Type B pancreatic cell (in vitro differentiated cells): ENCODE data around the gene LRP4. TPM values are rescaled to one million over a fixed set of nuclear protein-coding genes. Genes with fewer than 3 reads are reported as not detected.

Experiments
- DNase-seq: peaks from one replicate; pipeline ENCODE4 v3.0.0; 2021; ENCODE audit warnings: mixed read lengths; ENCODE audit not compliant: unreplicated experiment; ENCODE audit errors: extremely low spot score
- H3K27ac Mint-ChIP-seq: 2 replicates; pipeline ENCODE4 v1.8.0; 2021; ENCODE audit warnings: mild to moderate bottlenecking, mixed read lengths
- H3K27me3 Mint-ChIP-seq: 2 replicates; pipeline ENCODE4 v1.8.0; 2021; ENCODE audit warnings: mixed read lengths
- H3K36me3 Mint-ChIP-seq: 2 replicates; pipeline ENCODE4 v1.8.0; 2021; ENCODE audit warnings: mixed read lengths
- H3K4me1 Mint-ChIP-seq: one replicate; pipeline ENCODE4 v1.8.0; 2021; ENCODE audit warnings: mixed read lengths; ENCODE audit not compliant: unreplicated experiment
- H3K4me3 Mint-ChIP-seq: 2 replicates; pipeline ENCODE4 v1.8.0; 2021; ENCODE audit warnings: mild to moderate bottlenecking, mixed read lengths
- H3K9me3 Mint-ChIP-seq: 2 replicates; pipeline ENCODE4 v1.8.0; 2021; ENCODE audit warnings: mixed read lengths
- CTCF ChIP-seq: fragments of 200-600 bp; sonication (generic); conservative IDR thresholded peaks from 2 replicates; pipeline ENCODE4 v1.5.0; 2021; ENCODE audit warnings: antibody characterized with exemption, mild to moderate bottlenecking
- total RNA-seq: library from RNA; stranded (reverse); gene quantifications from 2 replicates; pipeline ENCODE4 v1.2.1, GENCODE V29; 2021; ENCODE audit warnings: low replicate concordance

The LRP4 gene
- total RNA-seq, 1 donor from 2014 or later = 46.9 TPM

DNA sequence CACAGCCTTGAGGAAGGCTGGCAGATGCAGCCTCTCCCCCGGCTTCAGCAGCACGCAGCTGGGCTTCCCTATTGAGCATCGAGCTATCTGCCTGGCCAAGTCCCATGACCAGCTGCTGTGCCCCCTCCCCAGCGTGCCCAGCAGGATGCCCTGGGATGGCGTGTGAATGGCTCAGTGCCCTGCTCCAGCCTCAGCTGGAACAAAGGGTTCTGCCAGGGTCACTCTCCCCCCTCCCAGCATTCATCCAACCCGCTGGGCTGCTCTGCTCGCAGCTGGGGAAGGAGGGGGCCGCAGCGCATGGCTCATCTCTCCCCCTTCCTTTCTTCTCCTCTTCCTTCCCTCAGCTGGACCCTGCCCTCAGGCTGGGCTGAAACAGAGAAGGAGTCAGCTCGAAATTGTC, 14.5 kb downstream of the LRP4 start:
- Mint-ChIP-seq H3K9me3 (no peaks in the 10 kb centered on the region), H3K4me1 (peaks cover 30% of the 10 kb centered on the region), H3K4me3 (no peak overlapping the region), H3K27me3 (no peaks in the 10 kb centered on the region), H3K27ac (no peak overlapping the region), H3K36me3 (no peaks in the 10 kb centered on the region)
- no peak for DNase-seq
- TF ChIP-seq CTCF = no peak

DNA sequence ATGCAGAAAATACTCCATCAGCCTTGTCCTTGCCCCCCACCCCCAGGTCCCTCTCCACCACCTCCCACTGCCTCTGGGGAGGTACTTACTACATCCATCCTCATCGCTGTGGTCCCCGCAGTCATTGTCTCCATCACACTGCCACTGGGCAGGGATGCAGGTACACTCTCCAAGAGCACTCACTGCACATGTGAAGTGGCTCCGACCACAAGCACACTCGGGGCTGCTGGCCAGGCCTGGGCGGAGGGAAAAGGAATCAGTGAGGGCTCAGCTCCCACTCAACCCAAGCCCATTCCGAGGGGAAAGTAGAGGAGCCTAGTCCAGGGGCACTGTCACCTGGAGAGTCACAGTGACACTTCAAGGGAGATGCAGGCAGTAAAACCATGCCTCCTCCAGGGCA, 15.7 kb downstream of the LRP4 start:
- H3K4me1 Mint-ChIP-seq = peaks cover 26% of the 10 kb centered on the region
- H3K4me3 Mint-ChIP-seq = no peak overlapping the region
- DNase-seq = no peak
- no peak for TF ChIP-seq CTCF
- peaks cover 5% of the 10 kb centered on the region for H3K36me3 Mint-ChIP-seq
- H3K27ac Mint-ChIP-seq = no peak overlapping the region
- H3K27me3 Mint-ChIP-seq = no peaks in the 10 kb centered on the region
- no peaks in the 10 kb centered on the region for H3K9me3 Mint-ChIP-seq

- Mint-ChIP-seq H3K36me3 (peaks cover 5% of the 10 kb centered on the region), H3K27me3 (no peaks in the 10 kb centered on the region), H3K4me3 (no peak overlapping the region), H3K9me3 (no peaks in the 10 kb centered on the region), H3K27ac (no peak overlapping the region), H3K4me1 (peaks cover 12% of the 10 kb centered on the region)
- TF ChIP-seq CTCF = no peak
- DNase-seq = no peak
Measured at GRCh38 chr11:46901156-46901555, 17.2 kb downstream of the LRP4 start.

GRCh38 chr11:46900091-46900746, 18.1 kb downstream of the LRP4 start:
- no peak for DNase-seq
- peaks cover 6% of the 10 kb centered on the region for H3K4me1 Mint-ChIP-seq
- no peak overlapping the region for H3K27ac Mint-ChIP-seq
- H3K4me3 Mint-ChIP-seq = no peak overlapping the region
- H3K36me3 Mint-ChIP-seq = peaks cover 5% of the 10 kb centered on the region
- TF ChIP-seq CTCF = no peak
- no peaks in the 10 kb centered on the region for H3K9me3 Mint-ChIP-seq
- no peaks in the 10 kb centered on the region for H3K27me3 Mint-ChIP-seq

DNA sequence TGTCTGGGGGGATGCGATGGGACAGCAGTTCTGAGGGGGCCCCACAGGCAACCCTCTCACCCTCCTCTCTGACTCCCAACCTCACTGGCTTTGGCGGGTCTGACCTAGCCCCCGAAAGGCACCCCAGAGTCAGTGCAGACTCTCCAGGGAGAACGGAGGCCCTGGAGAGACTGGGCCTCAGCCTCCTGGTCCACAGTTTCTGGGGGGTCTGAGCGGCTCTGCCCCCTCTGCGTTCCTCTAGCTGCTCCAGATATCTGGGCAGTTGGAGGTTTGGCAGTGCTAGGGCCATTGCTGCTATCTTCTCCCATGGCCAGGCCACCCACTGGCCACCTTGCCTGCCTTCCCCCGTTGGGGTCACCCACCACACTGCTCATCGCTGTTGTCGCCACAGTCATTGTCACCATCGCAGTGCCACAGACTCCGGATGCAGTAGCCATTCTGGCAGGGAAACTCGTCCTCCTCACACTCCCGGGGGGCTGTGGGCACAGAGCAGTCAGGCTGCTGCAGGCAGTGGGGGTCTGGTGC, 18.8 kb downstream of the LRP4 start:
- Mint-ChIP-seq H3K27ac (no peak overlapping the region), H3K27me3 (no peaks in the 10 kb centered on the region), H3K4me3 (no peak overlapping the region), H3K36me3 (peaks cover 5% of the 10 kb centered on the region), H3K4me1 (peaks cover 4% of the 10 kb centered on the region), H3K9me3 (no peaks in the 10 kb centered on the region)
- no peak for DNase-seq
- TF ChIP-seq CTCF = no peak
